ENCODE results near the gene CLUH.

Gene CLUH

GRCh38 chr17:2719861-2720260 lies 8.3 kb upstream of the CLUH start:
- H3K36me3 ChIP-seq (ENCODE audit: control insufficient read depth, low read length): no peaks in the 10 kb centered on the region
- H3K4me1 ChIP-seq (ENCODE audit: control insufficient read depth, low read length): no peaks in the 10 kb centered on the region
- no peaks in the 10 kb centered on the region; the same call in 1 of the 2 replicates for H3K79me2 ChIP-seq (ENCODE audit: control insufficient read depth, low read length)
- no peaks in the 10 kb centered on the region for H3F3A ChIP-seq (ENCODE audit: control insufficient read depth, insufficient read depth)
- no peaks in the 10 kb centered on the region for H4K20me1 ChIP-seq (ENCODE audit: control insufficient read depth, insufficient read depth, low read depth, low read length)
- H3K9me3 ChIP-seq (ENCODE audit: control insufficient read depth, insufficient read depth, low read length): no peaks in the 10 kb centered on the region
- H3K27me3 ChIP-seq (ENCODE audit: control insufficient read depth, low read length): no peaks in the 10 kb centered on the region
- H3K27ac ChIP-seq (ENCODE audit: low read depth, low read length): no peak overlapping the region
- no peaks in the 10 kb centered on the region for H3K9me2 ChIP-seq (replicated peaks; ENCODE audit: control insufficient read depth, low read length)
- no peak overlapping the region for H3K4me2 ChIP-seq (ENCODE audit: low read length)
- no peak overlapping the region for H3K4me3 ChIP-seq (ENCODE audit: low read length)
- TF ChIP-seq CTCF (IDR thresholded peaks at IDR 0.05; ENCODE audit: low read depth, low read length, poor library complexity, severe bottlenecking): no peak
- no peak for TF ChIP-seq EZH2phosphoT487 (IDR thresholded peaks at IDR 0.05; ENCODE audit: borderline replicate concordance, low read length)

GRCh38 chr17:2718150-2718938 lies 6.8 kb upstream of the CLUH start:
- Histone ChIP-seq H3K27ac (ENCODE audit: low read depth, low read length) (no peak overlapping the region), H4K20me1 (ENCODE audit: control insufficient read depth, insufficient read depth, low read depth, low read length) (no peaks in the 10 kb centered on the region), H3K9me3 (ENCODE audit: control insufficient read depth, insufficient read depth, low read length) (no peaks in the 10 kb centered on the region), H3K4me1 (ENCODE audit: control insufficient read depth, low read length) (peaks cover 4% of the 10 kb centered on the region; the same call in 1 of the 2 replicates), H3F3A (ENCODE audit: control insufficient read depth, insufficient read depth) (no peaks in the 10 kb centered on the region), H3K79me2 (ENCODE audit: control insufficient read depth, low read length) (peaks cover 3% of the 10 kb centered on the region), H3K4me3 (ENCODE audit: low read length) (no peak overlapping the region), H3K27me3 (ENCODE audit: control insufficient read depth, low read length) (no peaks in the 10 kb centered on the region), H3K36me3 (ENCODE audit: control insufficient read depth, low read length) (no peaks in the 10 kb centered on the region), H3K9me2 (replicated peaks; ENCODE audit: control insufficient read depth, low read length) (no peaks in the 10 kb centered on the region), H3K4me2 (ENCODE audit: low read length) (no peak overlapping the region)
- TF ChIP-seq EZH2phosphoT487 (IDR thresholded peaks at IDR 0.05; ENCODE audit: borderline replicate concordance, low read length) (no peak), CTCF (IDR thresholded peaks at IDR 0.05; ENCODE audit: low read depth, low read length, poor library complexity, severe bottlenecking) (no peak)

- Histone ChIP-seq H3K4me2 (ENCODE audit: low read length) (no peak overlapping the region), H3K27ac (ENCODE audit: low read depth, low read length) (no peak overlapping the region), H3K36me3 (ENCODE audit: control insufficient read depth, low read length) (no peaks in the 10 kb centered on the region), H3K79me2 (ENCODE audit: control insufficient read depth, low read length) (peaks cover 16% of the 10 kb centered on the region), H3K9me3 (ENCODE audit: control insufficient read depth, insufficient read depth, low read length) (no peaks in the 10 kb centered on the region), H3K27me3 (ENCODE audit: control insufficient read depth, low read length) (no peaks in the 10 kb centered on the region), H3K4me3 (ENCODE audit: low read length) (no peak overlapping the region), H3F3A (ENCODE audit: control insufficient read depth, insufficient read depth) (no peaks in the 10 kb centered on the region), H4K20me1 (ENCODE audit: control insufficient read depth, insufficient read depth, low read depth, low read length) (no peaks in the 10 kb centered on the region), H3K4me1 (ENCODE audit: control insufficient read depth, low read length) (peaks cover 12% of the 10 kb centered on the region), H3K9me2 (replicated peaks; ENCODE audit: control insufficient read depth, low read length) (no peaks in the 10 kb centered on the region)
- TF ChIP-seq CTCF (IDR thresholded peaks at IDR 0.05; ENCODE audit: low read depth, low read length, poor library complexity, severe bottlenecking) (no peak), EZH2phosphoT487 (IDR thresholded peaks at IDR 0.05; ENCODE audit: borderline replicate concordance, low read length) (no peak)
Measured at GRCh38 chr17:2716649-2717048, 5.1 kb upstream of the CLUH start.

Measured in DOHH2 (cell line).